Natural killer cell (primary cell): ENCODE data around the gene TOMM20L. TPM values are rescaled to one million over a fixed set of nuclear protein-coding genes. Genes with fewer than 3 reads are reported as not detected.

ENCODE experiments used
- ATAC-seq, 3 donors: fragments of 150-1000 bp in 2 of 3; fragments of 200-7000 bp in 1 of 3; cut with Tn5 transposase; 1 replicate in 1 of 3; 2 replicates in 2 of 3; pipeline ENCODE4 v1.10.0; 2021; ENCODE audit warnings: mild to moderate bottlenecking in 2 of 3, moderate library complexity in 2 of 3
- DNase-seq, 2 donors: peaks; one replicate each; pipeline versions ENCODE4 v3.0.0 to v3.0.0-alpha.2; 2013 to 2021; ENCODE audit warnings: mixed read lengths in 1 of 2
- H3K27ac ChIP-seq: one replicate; pipeline ENCODE4 v1.5.1; 2013; ENCODE audit warnings: mild to moderate bottlenecking, low read length
- H3K27me3 ChIP-seq: one replicate; pipeline ENCODE4 v1.6.1; 2013; ENCODE audit warnings: low read length; ENCODE audit not compliant: control insufficient read depth, insufficient read depth
- H3K36me3 ChIP-seq: one replicate; pipeline ENCODE4 v1.6.1; 2013; ENCODE audit warnings: low read length; ENCODE audit not compliant: control insufficient read depth, insufficient read depth
- H3K4me1 ChIP-seq: one replicate; pipeline ENCODE4 v1.6.1; 2013; ENCODE audit warnings: low read length; ENCODE audit not compliant: control insufficient read depth, insufficient read depth
- H3K4me3 ChIP-seq: one replicate; pipeline ENCODE4 v1.5.1; 2013; ENCODE audit warnings: low read length
- H3K9me3 ChIP-seq: one replicate; pipeline ENCODE4 v1.6.1; 2013; ENCODE audit warnings: low read length; ENCODE audit not compliant: control insufficient read depth, insufficient read depth
- H3K27ac Mint-ChIP-seq, 2 donors: one replicate each; pipeline ENCODE4 v1.8.0; 2022; ENCODE audit warnings: mild to moderate bottlenecking in 2 of 2, mixed read lengths in 2 of 2, moderate library complexity in 1 of 2
- H3K27me3 Mint-ChIP-seq, 2 donors: one replicate each; pipeline ENCODE4 v1.8.0; 2022; ENCODE audit warnings: low read depth in 2 of 2, mixed read lengths in 2 of 2
- H3K36me3 Mint-ChIP-seq: one replicate; pipeline ENCODE4 v1.8.0; 2022; ENCODE audit warnings: mixed read lengths
- H3K4me1 Mint-ChIP-seq, 2 donors: one replicate each; pipeline ENCODE4 v1.8.0; 2022; ENCODE audit warnings: mixed read lengths in 2 of 2
- H3K4me3 Mint-ChIP-seq: one replicate; pipeline ENCODE4 v1.8.0; 2022; ENCODE audit warnings: mild to moderate bottlenecking, moderate library complexity, mixed read lengths
- H3K9me3 Mint-ChIP-seq, 2 donors: one replicate each; pipeline ENCODE4 v1.8.0; 2022; ENCODE audit warnings: mixed read lengths in 2 of 2
- WGBS: methylation state at CpG from one replicate; pipeline ENCODE4 v1.1.7; 2013; ENCODE audit warnings: missing lambda C conversion rate; ENCODE audit not compliant: insufficient coverage; 5-methylcytosine and 5-hydroxymethylcytosine counted together
- intact Hi-C: fragments of 100-400 bp; cut with micrococcal nuclease; formaldehyde crosslinking; loops from one replicate; pipeline ENCODE4 v1.14.2; 2022
- total RNA-seq, 4 donors: library from RNA; stranded (reverse); fragments of 120-200 nt in 1 of 4; gene quantifications; one replicate each; pipeline versions ENCODE4 v1.2.3 to v1.2.4, GENCODE V29; 2013 to 2022
- TF ChIP-seq, protein P1 (sequence below): fragments of 200-600 bp; IDR thresholded peaks from one replicate; pipeline ENCODE4 v1.8.0; 2022; ENCODE audit warnings: antibody characterized with exemption

The TOMM20L gene
- total RNA-seq, 3 donors from 2014 or later (not counting 1 experiment from before 2014, with no cell fraction given) = 0.66 TPM; not detected in 2

DNA sequence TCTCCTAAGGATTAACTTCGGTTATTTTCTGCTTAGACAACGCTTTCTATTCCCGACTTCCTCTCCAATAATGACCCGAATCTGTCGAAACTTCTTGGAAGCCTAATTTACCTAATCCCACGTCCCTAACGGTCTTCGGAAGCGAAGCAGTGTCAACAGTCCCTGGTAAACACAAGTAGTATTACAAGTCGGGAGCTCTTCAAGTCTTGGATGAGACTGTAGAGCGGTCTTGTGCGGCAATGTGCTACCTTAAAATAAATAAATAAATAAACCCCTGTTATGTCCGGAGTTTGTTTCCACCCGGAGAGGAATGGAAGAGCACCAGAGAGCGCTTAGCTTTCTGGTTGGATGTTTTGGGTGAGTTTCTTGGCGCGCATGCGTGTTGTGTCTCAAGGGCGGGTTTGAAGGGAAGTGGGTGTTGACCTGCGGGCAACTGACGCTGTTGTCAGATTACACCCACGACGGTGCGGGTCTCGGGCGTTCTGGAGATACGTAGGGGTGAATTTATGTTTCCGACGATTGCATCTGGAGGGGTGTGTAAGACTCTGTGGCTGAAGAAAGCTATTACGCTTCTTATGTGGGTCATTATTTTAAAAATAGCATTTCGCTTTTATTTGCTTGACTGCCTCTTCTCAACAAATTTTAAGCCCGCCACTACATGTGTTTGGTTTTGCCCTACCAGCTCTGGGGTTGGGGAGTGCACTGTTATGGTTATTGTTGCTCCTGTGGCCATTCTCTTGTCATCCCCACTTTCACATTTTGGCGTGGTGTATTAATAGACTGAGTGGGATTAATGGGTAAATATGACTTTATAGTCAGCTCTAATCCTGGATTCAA is 31.8 kb downstream of the TOMM20L start, which contains the start of the genes KIAA0586 and TIMM9:
TSS of gene KIAA0586 (plus strand) at position 439 of the 837 bp plus-strand sequence. CDS start 546 bp downstream, outside the sequence.
TSS of gene TIMM9 (minus strand) at position 251 of the 837 bp plus-strand sequence. CDS start 15,586 bp downstream, outside the sequence.
- DNase-seq (peak; percentile 91 to 99), ATAC-seq (peak; percentile 90 to 95 (median 91))
- Histone ChIP-seq H3K27me3 (no peaks in the 10 kb centered on the region), H3K4me1 (peaks cover 11% of the 10 kb centered on the region), H3K4me3 (peak within 1 kb of the TSS; percentile 87), H3K9me3 (no peaks in the 10 kb centered on the region), H3K36me3 (peaks cover 9% of the 10 kb centered on the region), H3K27ac (peak within 1 kb of the TSS; percentile 96)
- Mint-ChIP-seq H3K9me3 (no peaks in the 10 kb centered on the region), H3K27me3 (peaks cover 0 to 3% of the 10 kb centered on the region in 2 donors), H3K27ac (peak within 1 kb of the TSS; percentile 95 to 98), H3K4me3 (peak within 1 kb of the TSS; percentile 98), H3K4me1 (peaks cover 31 to 38% of the 10 kb centered on the region in 2 donors), H3K36me3 (no peaks in the 10 kb centered on the region)
- WGBS = 0% methylated on average over 28 of the region's 33 CpGs
- TF ChIP-seq, protein P1, sequence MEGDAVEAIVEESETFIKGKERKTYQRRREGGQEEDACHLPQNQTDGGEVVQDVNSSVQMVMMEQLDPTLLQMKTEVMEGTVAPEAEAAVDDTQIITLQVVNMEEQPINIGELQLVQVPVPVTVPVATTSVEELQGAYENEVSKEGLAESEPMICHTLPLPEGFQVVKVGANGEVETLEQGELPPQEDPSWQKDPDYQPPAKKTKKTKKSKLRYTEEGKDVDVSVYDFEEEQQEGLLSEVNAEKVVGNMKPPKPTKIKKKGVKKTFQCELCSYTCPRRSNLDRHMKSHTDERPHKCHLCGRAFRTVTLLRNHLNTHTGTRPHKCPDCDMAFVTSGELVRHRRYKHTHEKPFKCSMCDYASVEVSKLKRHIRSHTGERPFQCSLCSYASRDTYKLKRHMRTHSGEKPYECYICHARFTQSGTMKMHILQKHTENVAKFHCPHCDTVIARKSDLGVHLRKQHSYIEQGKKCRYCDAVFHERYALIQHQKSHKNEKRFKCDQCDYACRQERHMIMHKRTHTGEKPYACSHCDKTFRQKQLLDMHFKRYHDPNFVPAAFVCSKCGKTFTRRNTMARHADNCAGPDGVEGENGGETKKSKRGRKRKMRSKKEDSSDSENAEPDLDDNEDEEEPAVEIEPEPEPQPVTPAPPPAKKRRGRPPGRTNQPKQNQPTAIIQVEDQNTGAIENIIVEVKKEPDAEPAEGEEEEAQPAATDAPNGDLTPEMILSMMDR = no peak
- intact Hi-C loops = loop anchor here (1.0 to 2.0 kb wide), 4 partner anchors 129 to 227 kb away; partner anchors contain the start of genes ACTR10, ARID4A and PSMA3

DNA sequence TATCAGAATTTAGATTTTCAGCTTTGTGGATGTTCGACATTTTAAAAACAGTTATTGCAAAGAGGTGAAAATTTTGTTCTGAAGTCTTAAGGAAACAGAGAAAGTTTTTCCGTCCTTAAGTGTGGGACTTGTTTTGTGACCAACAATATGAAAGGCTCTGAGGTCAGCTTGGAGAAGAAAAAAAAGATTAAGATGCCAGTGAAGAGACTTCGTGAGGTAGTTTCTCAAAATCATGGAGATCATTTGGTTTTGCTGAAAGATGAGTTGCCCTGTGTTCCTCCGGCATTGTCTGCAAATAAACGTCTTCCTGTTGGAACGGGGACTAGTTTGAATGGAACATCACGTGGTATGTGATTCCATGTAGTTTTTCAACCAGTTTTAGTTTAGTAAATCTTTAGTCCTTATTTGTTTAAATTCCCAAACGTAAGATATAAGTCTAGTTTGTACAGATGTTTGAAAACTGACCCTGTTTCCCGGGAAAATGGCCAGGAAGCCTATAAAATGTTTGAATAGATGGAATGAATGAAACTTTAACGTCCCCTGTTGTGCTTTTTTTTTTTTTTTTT is 32.5 kb downstream of the TOMM20L start:
- H3K9me3 ChIP-seq = no peaks in the 10 kb centered on the region
- DNase-seq = peak in 1 of 2 donors; percentile 54
- H3K4me1 Mint-ChIP-seq = peaks cover 31 to 38% of the 10 kb centered on the region in 2 donors
- no peak for ATAC-seq
- WGBS = 0% methylated on average over 8 of the region's 10 CpGs
- H3K27ac ChIP-seq = peak overlapping the region; percentile 96
- peak overlapping the region; percentile 95 to 98 for H3K27ac Mint-ChIP-seq
- H3K4me1 ChIP-seq = peaks cover 11% of the 10 kb centered on the region
- H3K36me3 Mint-ChIP-seq = no peaks in the 10 kb centered on the region
- intact Hi-C loops = loop anchor here (2.0 kb wide), 1 partner anchor 189 kb away; no protein-coding TSS in a partner anchor
- peak overlapping the region; percentile 87 for H3K4me3 ChIP-seq
- peaks cover 11% of the 10 kb centered on the region for H3K36me3 ChIP-seq
- TF ChIP-seq, protein P1 = no peak
- H3K9me3 Mint-ChIP-seq = no peaks in the 10 kb centered on the region
- peak overlapping the region; percentile 98 for H3K4me3 Mint-ChIP-seq
- no peaks in the 10 kb centered on the region for H3K27me3 ChIP-seq
- peaks cover 0 to 3% of the 10 kb centered on the region in 2 donors for H3K27me3 Mint-ChIP-seq

DNA sequence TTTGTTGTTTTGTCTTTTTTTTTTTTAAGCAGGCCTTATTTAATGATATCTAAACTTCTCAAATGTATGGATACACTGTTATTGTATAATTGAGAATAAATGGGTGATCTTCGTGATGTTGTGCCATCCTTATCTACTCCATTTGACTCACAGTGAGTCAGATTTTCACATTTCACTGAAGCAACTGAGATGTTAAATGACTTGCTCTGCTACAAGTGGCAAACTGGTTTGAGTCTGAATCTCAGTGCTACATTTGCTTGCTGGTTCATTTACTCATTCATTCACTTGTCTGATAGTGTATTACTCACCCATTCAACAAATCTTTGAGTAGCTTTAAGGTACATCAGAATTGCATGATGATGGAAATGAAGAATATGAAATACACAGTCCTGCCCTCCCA is 34.4 kb downstream of the TOMM20L start:
- 40% methylated on average over 1 of the region's 1 CpG for WGBS
- TF ChIP-seq, protein P1 = no peak
- Mint-ChIP-seq H3K36me3 (no peaks in the 10 kb centered on the region), H3K9me3 (no peaks in the 10 kb centered on the region), H3K4me3 (no peak overlapping the region), H3K27me3 (peaks cover 0 to 3% of the 10 kb centered on the region in 2 donors), H3K4me1 (peaks cover 31 to 32% of the 10 kb centered on the region in 2 donors), H3K27ac (peak overlapping the region in 1 of 2 donors; percentile 95)
- H3K4me3 ChIP-seq = no peak overlapping the region
- H3K27ac ChIP-seq = no peak overlapping the region
- intact Hi-C loops = no loop called here
- DNase-seq (no peak), ATAC-seq (no peak)
- H3K9me3 ChIP-seq = no peaks in the 10 kb centered on the region
- peaks cover 20% of the 10 kb centered on the region for H3K36me3 ChIP-seq
- H3K4me1 ChIP-seq = peaks cover 11% of the 10 kb centered on the region
- no peaks in the 10 kb centered on the region for H3K27me3 ChIP-seq
